Natural killer cell (primary cell): ENCODE measurements around the gene CAP2. TPM values are rescaled to one million over a fixed set of nuclear protein-coding genes. Genes with fewer than 3 reads are reported as not detected.
"Not testable (repeated sequence)": the region's sequence is repeated elsewhere in the genome, so short reads cannot be mapped to it uniquely, and the experiment has no call there.

ENCODE experiments used
- ATAC-seq, 3 donors: fragments of 150-1000 bp in 2 of 3; fragments of 200-7000 bp in 1 of 3; cut with Tn5 transposase; 1 replicate in 1 of 3; 2 replicates in 2 of 3; pipeline ENCODE4 v1.10.0; 2021; ENCODE audit warnings: mild to moderate bottlenecking in 2 of 3, moderate library complexity in 2 of 3
- DNase-seq, 2 donors: peaks; one replicate each; pipeline versions ENCODE4 v3.0.0 to v3.0.0-alpha.2; 2013 to 2021; ENCODE audit warnings: mixed read lengths in 1 of 2
- H3K27ac ChIP-seq: one replicate; pipeline ENCODE4 v1.5.1; 2013; ENCODE audit warnings: mild to moderate bottlenecking, low read length
- H3K27me3 ChIP-seq: one replicate; pipeline ENCODE4 v1.6.1; 2013; ENCODE audit warnings: low read length; ENCODE audit not compliant: control insufficient read depth, insufficient read depth
- H3K36me3 ChIP-seq: one replicate; pipeline ENCODE4 v1.6.1; 2013; ENCODE audit warnings: low read length; ENCODE audit not compliant: control insufficient read depth, insufficient read depth
- H3K4me1 ChIP-seq: one replicate; pipeline ENCODE4 v1.6.1; 2013; ENCODE audit warnings: low read length; ENCODE audit not compliant: control insufficient read depth, insufficient read depth
- H3K4me3 ChIP-seq: one replicate; pipeline ENCODE4 v1.5.1; 2013; ENCODE audit warnings: low read length
- H3K9me3 ChIP-seq: one replicate; pipeline ENCODE4 v1.6.1; 2013; ENCODE audit warnings: low read length; ENCODE audit not compliant: control insufficient read depth, insufficient read depth
- H3K27ac Mint-ChIP-seq, 2 donors: one replicate each; pipeline ENCODE4 v1.8.0; 2022; ENCODE audit warnings: mild to moderate bottlenecking in 2 of 2, mixed read lengths in 2 of 2, moderate library complexity in 1 of 2
- H3K27me3 Mint-ChIP-seq, 2 donors: one replicate each; pipeline ENCODE4 v1.8.0; 2022; ENCODE audit warnings: low read depth in 2 of 2, mixed read lengths in 2 of 2
- H3K36me3 Mint-ChIP-seq: one replicate; pipeline ENCODE4 v1.8.0; 2022; ENCODE audit warnings: mixed read lengths
- H3K4me1 Mint-ChIP-seq, 2 donors: one replicate each; pipeline ENCODE4 v1.8.0; 2022; ENCODE audit warnings: mixed read lengths in 2 of 2
- H3K4me3 Mint-ChIP-seq: one replicate; pipeline ENCODE4 v1.8.0; 2022; ENCODE audit warnings: mild to moderate bottlenecking, moderate library complexity, mixed read lengths
- H3K9me3 Mint-ChIP-seq, 2 donors: one replicate each; pipeline ENCODE4 v1.8.0; 2022; ENCODE audit warnings: mixed read lengths in 2 of 2
- WGBS: methylation state at CpG from one replicate; pipeline ENCODE4 v1.1.7; 2013; ENCODE audit warnings: missing lambda C conversion rate; ENCODE audit not compliant: insufficient coverage; 5-methylcytosine and 5-hydroxymethylcytosine counted together
- intact Hi-C: fragments of 100-400 bp; cut with micrococcal nuclease; formaldehyde crosslinking; loops from one replicate; pipeline ENCODE4 v1.14.2; 2022
- total RNA-seq, 4 donors: library from RNA; stranded (reverse); fragments of 120-200 nt in 1 of 4; gene quantifications; one replicate each; pipeline versions ENCODE4 v1.2.3 to v1.2.4, GENCODE V29; 2013 to 2022
- TF ChIP-seq, protein P1 (sequence below): fragments of 200-600 bp; IDR thresholded peaks from one replicate; pipeline ENCODE4 v1.8.0; 2022; ENCODE audit warnings: antibody characterized with exemption

CAP2 gene
- total RNA-seq, 3 donors from 2014 or later (not counting 1 experiment from before 2014, with no cell fraction given): not detected

DNA sequence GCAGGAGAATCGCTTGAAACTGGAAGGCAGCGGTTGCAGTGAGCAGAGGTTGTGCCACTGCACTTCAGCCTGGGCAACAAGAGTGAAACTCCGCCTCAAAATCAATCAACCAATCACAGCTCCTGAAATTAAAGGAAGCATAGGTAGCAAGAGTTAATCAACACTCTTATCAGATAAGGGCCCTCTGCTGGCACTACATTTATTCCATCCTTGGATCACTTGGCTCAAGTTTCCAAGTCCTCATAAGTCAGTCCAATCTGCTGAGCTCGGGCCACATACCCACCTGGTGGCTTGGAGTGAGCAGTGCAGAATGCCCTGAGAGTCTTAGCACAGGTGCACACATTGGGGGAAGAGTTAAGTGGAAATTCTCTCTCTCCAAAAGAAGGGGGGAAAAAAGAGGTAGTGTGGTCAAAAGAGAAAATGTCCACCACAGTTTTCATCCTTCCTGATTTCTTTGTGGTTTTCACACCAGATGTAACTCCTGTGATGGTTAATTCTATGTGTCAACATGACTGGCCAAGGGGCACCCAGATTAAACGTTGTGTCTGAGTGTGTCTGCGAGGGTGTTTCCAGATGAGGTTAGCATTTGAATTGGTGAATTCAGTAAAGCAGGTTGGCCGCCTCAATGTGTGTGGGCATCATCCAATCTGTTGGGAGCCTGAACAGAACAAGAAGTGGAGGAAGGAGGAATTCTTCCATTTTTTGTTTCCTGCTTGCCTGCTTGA is 192.5 kb downstream of the CAP2 start:
- Mint-ChIP-seq H3K4me3 (no peak overlapping the region), H3K27me3 (peaks cover 0 to 5% of the 10 kb centered on the region in 2 donors), H3K27ac (peak overlapping the region in 1 of 2 donors; percentile 31), H3K9me3 (no peaks in the 10 kb centered on the region), H3K36me3 (no peaks in the 10 kb centered on the region), H3K4me1 (peaks cover 18 to 23% of the 10 kb centered on the region in 2 donors)
- Histone ChIP-seq H3K27me3 (no peaks in the 10 kb centered on the region), H3K27ac (no peak overlapping the region), H3K4me3 (no peak overlapping the region), H3K36me3 (no peaks in the 10 kb centered on the region), H3K4me1 (peaks cover 14% of the 10 kb centered on the region), H3K9me3 (no peaks in the 10 kb centered on the region)
- TF ChIP-seq, protein P1, sequence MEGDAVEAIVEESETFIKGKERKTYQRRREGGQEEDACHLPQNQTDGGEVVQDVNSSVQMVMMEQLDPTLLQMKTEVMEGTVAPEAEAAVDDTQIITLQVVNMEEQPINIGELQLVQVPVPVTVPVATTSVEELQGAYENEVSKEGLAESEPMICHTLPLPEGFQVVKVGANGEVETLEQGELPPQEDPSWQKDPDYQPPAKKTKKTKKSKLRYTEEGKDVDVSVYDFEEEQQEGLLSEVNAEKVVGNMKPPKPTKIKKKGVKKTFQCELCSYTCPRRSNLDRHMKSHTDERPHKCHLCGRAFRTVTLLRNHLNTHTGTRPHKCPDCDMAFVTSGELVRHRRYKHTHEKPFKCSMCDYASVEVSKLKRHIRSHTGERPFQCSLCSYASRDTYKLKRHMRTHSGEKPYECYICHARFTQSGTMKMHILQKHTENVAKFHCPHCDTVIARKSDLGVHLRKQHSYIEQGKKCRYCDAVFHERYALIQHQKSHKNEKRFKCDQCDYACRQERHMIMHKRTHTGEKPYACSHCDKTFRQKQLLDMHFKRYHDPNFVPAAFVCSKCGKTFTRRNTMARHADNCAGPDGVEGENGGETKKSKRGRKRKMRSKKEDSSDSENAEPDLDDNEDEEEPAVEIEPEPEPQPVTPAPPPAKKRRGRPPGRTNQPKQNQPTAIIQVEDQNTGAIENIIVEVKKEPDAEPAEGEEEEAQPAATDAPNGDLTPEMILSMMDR: no peak
- intact Hi-C loops: loop anchor here (2.0 kb wide), 1 partner anchor 429 kb away; no protein-coding TSS in a partner anchor
- DNase-seq: peak in 1 of 2 donors; percentile 29
- ATAC-seq: peak; percentile 62 to 75 (median 68)
- 57% methylated on average over 7 of the region's 7 CpGs for WGBS

DNA sequence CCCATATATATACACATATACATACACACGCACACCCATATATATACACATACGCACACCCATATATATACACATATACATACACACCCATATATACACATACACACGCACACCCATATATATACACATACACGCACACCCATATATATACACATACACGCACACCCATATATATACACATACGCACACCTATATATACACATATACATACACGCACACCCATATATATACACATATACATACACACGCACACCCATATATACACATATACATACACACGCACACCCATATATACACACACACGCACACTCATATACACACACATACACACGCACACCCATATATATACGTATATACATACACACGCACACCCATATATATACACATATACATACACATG is 193.2 kb downstream of the CAP2 start:
- WGBS: 96% methylated on average over 13 of the region's 13 CpGs
- H3K27me3 ChIP-seq, intact Hi-C loops, H3K9me3 Mint-ChIP-seq, H3K4me3 ChIP-seq, ATAC-seq, H3K4me3 Mint-ChIP-seq, H3K27ac ChIP-seq, H3K36me3 Mint-ChIP-seq, H3K9me3 ChIP-seq, H3K27me3 Mint-ChIP-seq, H3K36me3 ChIP-seq, DNase-seq: not testable (repeated sequence)
- H3K4me1 ChIP-seq: peaks cover 14% of the 10 kb centered on the region
- peak overlapping the region in 1 of 2 donors; percentile 31 for H3K27ac Mint-ChIP-seq
- H3K4me1 Mint-ChIP-seq: peaks cover 18 to 22% of the 10 kb centered on the region in 2 donors

DNA sequence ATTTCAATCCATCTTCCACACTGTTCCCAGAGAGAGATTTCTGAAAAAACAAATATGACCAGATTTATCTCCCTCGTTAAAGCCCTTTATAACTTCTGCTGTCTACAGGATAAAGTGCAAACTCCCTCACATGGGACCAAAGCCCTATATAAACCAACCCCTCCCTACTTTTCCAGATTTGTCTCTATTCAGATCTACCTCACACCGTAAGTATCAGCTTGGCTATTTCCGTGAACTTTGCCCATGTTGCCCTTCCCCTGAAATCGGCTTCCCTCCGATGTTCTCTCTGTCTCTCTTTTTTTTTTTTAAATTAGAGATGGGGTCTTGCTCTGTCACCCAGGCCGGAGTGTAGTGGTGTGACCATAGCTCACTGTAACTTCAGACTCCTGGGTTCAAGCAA is 194.6 kb downstream of the CAP2 start:
- WGBS: 96% methylated on average over 5 of the region's 6 CpGs
- ATAC-seq (no peak), DNase-seq (no peak)
- no peak overlapping the region for H3K27ac Mint-ChIP-seq
- no peaks in the 10 kb centered on the region for H3K27me3 ChIP-seq
- intact Hi-C loops: no loop called here
- no peaks in the 10 kb centered on the region for H3K36me3 Mint-ChIP-seq
- no peaks in the 10 kb centered on the region for H3K9me3 Mint-ChIP-seq
- H3K9me3 ChIP-seq: no peaks in the 10 kb centered on the region
- no peak overlapping the region for H3K4me3 ChIP-seq
- H3K27me3 Mint-ChIP-seq: no peaks in the 10 kb centered on the region
- H3K27ac ChIP-seq: no peak overlapping the region
- no peak overlapping the region for H3K4me3 Mint-ChIP-seq
- H3K4me1 ChIP-seq: peaks cover 14% of the 10 kb centered on the region
- TF ChIP-seq, protein P1: no peak
- H3K4me1 Mint-ChIP-seq: peaks cover 18 to 22% of the 10 kb centered on the region in 2 donors
- no peaks in the 10 kb centered on the region for H3K36me3 ChIP-seq

DNA sequence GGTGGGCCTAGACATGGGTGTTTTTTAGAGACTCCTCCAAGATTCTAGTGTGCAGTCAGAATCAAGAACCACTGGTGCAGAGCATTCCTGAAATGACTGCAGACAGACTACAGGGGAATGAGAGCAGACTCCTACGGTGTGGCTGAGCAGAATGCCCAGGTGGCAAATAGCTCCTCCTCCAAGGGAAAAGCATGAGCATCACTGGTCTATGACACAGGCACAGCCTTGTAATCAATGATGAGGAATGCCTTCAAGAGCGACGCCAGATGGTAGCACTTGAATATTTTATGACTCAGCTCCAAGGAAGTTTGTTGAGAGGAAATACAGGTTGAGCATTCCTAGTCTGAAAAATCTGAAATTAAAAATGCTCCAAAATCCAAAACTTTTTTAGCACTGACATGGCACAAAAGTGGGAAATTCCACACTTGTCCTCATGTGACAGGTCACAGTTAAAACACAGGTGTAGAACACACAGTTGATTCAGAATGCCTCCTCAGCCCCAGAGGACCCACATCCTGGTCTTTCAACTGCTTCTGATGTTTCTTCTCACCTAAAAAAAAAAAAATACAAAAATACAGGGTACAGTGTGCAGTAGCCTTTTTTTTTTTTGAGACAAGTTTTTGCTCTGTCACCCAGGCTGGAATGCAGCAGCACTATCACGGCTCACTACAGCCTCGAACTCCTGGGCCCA is 196.2 kb downstream of the CAP2 start:
- H3K4me3 ChIP-seq: no peak overlapping the region
- H3K27me3 Mint-ChIP-seq: no peaks in the 10 kb centered on the region
- H3K9me3 ChIP-seq: no peaks in the 10 kb centered on the region
- H3K4me1 ChIP-seq: peaks cover 14% of the 10 kb centered on the region
- no peaks in the 10 kb centered on the region for H3K9me3 Mint-ChIP-seq
- peak in 1 of 2 donors; percentile 70 for DNase-seq
- no peak overlapping the region for H3K27ac ChIP-seq
- 82% methylated on average over 5 of the region's 5 CpGs for WGBS
- intact Hi-C loops: no loop called here
- TF ChIP-seq, protein P1: no peak
- peak in 1 of 3 donors; percentile 33 for ATAC-seq
- no peaks in the 10 kb centered on the region for H3K36me3 ChIP-seq
- H3K4me3 Mint-ChIP-seq: no peak overlapping the region
- H3K36me3 Mint-ChIP-seq: no peaks in the 10 kb centered on the region
- no peaks in the 10 kb centered on the region for H3K27me3 ChIP-seq
- no peak overlapping the region for H3K27ac Mint-ChIP-seq
- peaks cover 17 to 18% of the 10 kb centered on the region in 2 donors for H3K4me1 Mint-ChIP-seq
